Cardiac septum (tissue), 1 donor: ENCODE results near the gene ATP6V0E2. TPM values are rescaled to one million over a fixed set of nuclear protein-coding genes. Genes with fewer than 3 reads are reported as not detected.
A peak's percentile ranks its signal among the peaks of the same experiment; 100 is the strongest.

Experiments
- DNase-seq: peaks from one replicate; pipeline ENCODE4 v3.0.0-alpha.2; 2020; ENCODE audit warnings: low spot score
- intact Hi-C: fragments of 100-400 bp; cut with DNase I; formaldehyde crosslinking; loops from one replicate; pipeline ENCODE4 v1.14.0; 2022
- total RNA-seq: library from RNA; stranded (reverse); fragmentation: NEBNext Ultra II Directional; extraction: Animal tissue kit (Norgen Biotek cat#: 25700); gene quantifications from one replicate; pipeline ENCODE4 v1.2.1, GENCODE V29; 2021
- donor health status: DM: no; HTN: no; CAD: no.

The ATP6V0E2 gene
- total RNA-seq, 1 donor from 2014 or later: 80.2 TPM

- intact Hi-C loops: loop anchor here (5.0 kb wide), 1 partner anchor 35 kb away; the partner anchor contains the start of gene ZNF862
- DNase-seq: peak; percentile 88
Measured at GRCh38 chr7:149872419-149873073, 1.2 kb upstream of the ATP6V0E2 start.

GRCh38 chr7:149873970-149874643 lies 338 bp downstream of the ATP6V0E2 start:
- intact Hi-C loops: loop anchor here (5.0 kb wide), 1 partner anchor 37 kb away; the partner anchor contains the start of gene ZNF862
- DNase-seq: no peak

- no peak for DNase-seq
- intact Hi-C loops: loop anchor here (5.0 kb wide), 1 partner anchor 37 kb away; the partner anchor contains the start of gene ZNF862
Measured at GRCh38 chr7:149874644-149875028, 867 bp downstream of the ATP6V0E2 start.

GRCh38 chr7:149875396-149875795 lies 1.6 kb downstream of the ATP6V0E2 start:
- intact Hi-C loops: no loop called here
- no peak for DNase-seq

GRCh38 chr7:149877890-149878522 lies 4.2 kb downstream of the ATP6V0E2 start:
- intact Hi-C loops: no loop called here
- no peak for DNase-seq

- intact Hi-C loops: no loop called here
- DNase-seq: no peak
Measured at GRCh38 chr7:149878523-149878921, 4.8 kb downstream of the ATP6V0E2 start.

GRCh38 chr7:149879271-149879743 lies 5.5 kb downstream of the ATP6V0E2 start:
- intact Hi-C loops: no loop called here
- DNase-seq: no peak

- intact Hi-C loops: loop anchor here (5.0 kb wide), 1 partner anchor 167 kb away; no protein-coding TSS in a partner anchor
- no peak for DNase-seq
Measured at GRCh38 chr7:149879766-149880637, 6.2 kb downstream of the ATP6V0E2 start.

- intact Hi-C loops: loop anchor here (5.0 kb wide), 1 partner anchor 167 kb away; no protein-coding TSS in a partner anchor
Measured at GRCh38 chr7:149880638-149881311, 7.0 kb downstream of the ATP6V0E2 start.

GRCh38 chr7:149881328-149882247 lies 7.8 kb downstream of the ATP6V0E2 start:
- DNase-seq: no peak
- intact Hi-C loops: loop anchor here (5.0 kb wide), 1 partner anchor 166 kb away; no protein-coding TSS in a partner anchor

More at GRCh38 chr7:149880638-149881311, 7.0 kb downstream of the ATP6V0E2 start:
- no peak for DNase-seq

- intact Hi-C loops: loop anchor here (5.0 kb wide), 1 partner anchor 165 kb away; no protein-coding TSS in a partner anchor
- no peak for DNase-seq
Measured at GRCh38 chr7:149882248-149883047, 8.7 kb downstream of the ATP6V0E2 start.

GRCh38 chr7:149883048-149883438 lies 9.3 kb downstream of the ATP6V0E2 start:
- intact Hi-C loops: loop anchor here (5.0 kb wide), 1 partner anchor 164 kb away; no protein-coding TSS in a partner anchor
- DNase-seq: no peak

GRCh38 chr7:149883452-149883861 lies 9.7 kb downstream of the ATP6V0E2 start:
- DNase-seq: no peak
- intact Hi-C loops: loop anchor here (5.0 kb wide), 1 partner anchor 164 kb away; no protein-coding TSS in a partner anchor

- intact Hi-C loops: loop anchor here (5.0 kb wide), 1 partner anchor 163 kb away; no protein-coding TSS in a partner anchor
- no peak for DNase-seq
Measured at GRCh38 chr7:149884016-149884415, 10.2 kb downstream of the ATP6V0E2 start.

GRCh38 chr7:149884541-149884940 lies 10.8 kb downstream of the ATP6V0E2 start:
- DNase-seq: no peak
- intact Hi-C loops: loop anchor here (5.0 kb wide), 1 partner anchor 163 kb away; no protein-coding TSS in a partner anchor

GRCh38 chr7:149885191-149886017 lies 11.6 kb downstream of the ATP6V0E2 start:
- intact Hi-C loops: no loop called here
- no peak for DNase-seq
